Stimulated activated CD4-positive, alpha-beta T cell treated with anti-CD3 and anti-CD28 coated beads, Interleukin-12 subunit alpha, Interleukin-12 subunit beta, amount 100 ng/mL, for 24 hours (primary cell): ENCODE results near the gene NR4A1.
"Not testable (repeated sequence)": the region's sequence is repeated elsewhere in the genome, so short reads cannot be mapped to it uniquely, and the experiment has no call there.

ENCODE experiments used
- DNase-seq, 2 experiments: peaks; one replicate each; pipeline ENCODE4 v3.0.0-alpha.2; 2020; ENCODE audit warnings: low read depth in 2 of 2

Gene NR4A1

DNA sequence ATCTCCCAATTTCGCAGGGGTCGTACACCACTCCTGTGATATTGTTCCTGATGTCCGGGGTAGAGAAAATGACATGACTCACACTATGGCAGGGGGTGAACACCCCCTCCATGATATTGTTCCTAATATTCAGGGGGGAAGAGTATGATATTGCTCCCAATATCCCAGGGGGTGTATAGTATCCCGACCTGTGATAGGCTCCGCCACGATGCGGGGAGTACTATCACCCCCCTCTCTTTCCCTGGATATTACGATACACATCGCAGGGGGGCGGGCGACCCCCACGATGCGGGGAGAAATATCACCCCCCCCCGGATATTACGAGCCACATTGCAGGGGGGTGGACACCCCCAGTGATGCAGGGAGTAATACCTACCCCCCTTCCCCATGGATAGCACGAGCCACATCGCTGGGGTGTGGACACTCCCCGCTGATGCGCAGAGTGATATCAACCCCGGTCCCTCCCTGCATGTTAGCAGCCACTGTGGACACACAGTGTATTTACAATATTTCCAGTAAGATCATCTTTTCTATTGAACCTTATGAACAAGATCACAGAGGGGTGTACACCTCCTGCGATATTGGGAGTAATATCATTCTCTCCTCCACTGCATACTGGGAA is 45.9 kb downstream of the NR4A1 start:
- DNase-seq = no peak

DNA sequence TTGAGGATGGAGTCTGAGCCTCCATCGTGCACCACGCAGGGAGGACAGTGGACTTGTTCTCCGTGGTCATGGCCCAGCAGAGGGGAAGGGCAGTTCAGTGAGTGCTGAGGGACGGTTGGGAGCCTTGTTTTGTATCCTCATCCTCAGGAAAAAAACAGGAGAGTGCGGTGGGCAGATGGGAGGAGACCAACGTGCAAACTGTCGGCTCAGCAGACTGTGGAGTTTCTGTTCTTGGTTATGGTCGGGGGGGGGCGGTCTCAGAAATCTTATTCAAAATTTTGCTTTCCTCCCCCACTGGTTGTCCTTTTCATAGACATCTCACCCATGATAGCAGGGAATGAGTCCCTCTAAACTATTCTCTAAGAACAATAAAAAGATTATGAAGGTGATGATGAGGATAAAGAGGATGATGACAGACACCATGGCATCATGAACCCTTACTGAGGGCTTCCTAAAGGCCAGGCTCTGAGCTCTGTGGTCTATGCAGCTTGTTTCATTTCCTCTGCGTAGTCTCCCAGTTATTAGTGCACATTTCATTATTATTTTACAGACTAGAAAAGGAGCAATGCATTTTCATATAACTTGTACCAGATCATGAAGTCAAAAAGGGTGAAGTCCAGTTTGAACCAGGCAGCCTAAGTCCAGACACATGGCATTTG is 53.3 kb downstream of the NR4A1 start:
- not testable (repeated sequence) for DNase-seq
